ENCODE data around the gene IFNAR2. TPM values are rescaled to one million over a fixed set of nuclear protein-coding genes. Genes with fewer than 3 reads are reported as not detected.

IFNAR2 gene
- total and polyA plus RNA-seq, 2 donors (not counting 3 experiments of a cell fraction or from before 2014, with no cell fraction given) = 22.8 to 42.1 TPM

DNA sequence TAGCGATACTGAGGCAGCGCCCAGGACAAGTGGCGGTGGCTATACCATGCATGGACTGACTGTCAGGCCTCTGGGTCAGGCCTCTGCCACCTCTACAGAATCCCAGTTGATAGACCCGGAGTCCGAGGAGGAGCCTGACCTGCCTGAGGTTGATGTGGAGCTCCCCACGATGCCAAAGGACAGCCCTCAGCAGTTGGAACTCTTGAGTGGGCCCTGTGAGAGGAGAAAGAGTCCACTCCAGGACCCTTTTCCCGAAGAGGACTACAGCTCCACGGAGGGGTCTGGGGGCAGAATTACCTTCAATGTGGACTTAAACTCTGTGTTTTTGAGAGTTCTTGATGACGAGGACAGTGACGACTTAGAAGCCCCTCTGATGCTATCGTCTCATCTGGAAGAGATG is 33.2 kb downstream of the IFNAR2 start:
- FAIRE-seq (no peak), DNase-seq (ENCODE audit: low read depth, low spot score) (no peak)
- BruUV-seq (replicated peaks) = no TSS peak
- no peak for TF ChIP-seq EZH2 (IDR thresholded peaks at IDR 0.05; ENCODE audit: borderline replicate concordance, low read depth, low read length, severe bottlenecking)
- no peak for TF ChIP-seq POLR2AphosphoS5 (IDR thresholded peaks at IDR 0.05; ENCODE audit: insufficient read depth, low read depth, low read length)
- no peak for TF ChIP-seq CTCF (IDR thresholded peaks at IDR 0.05; ENCODE audit: extremely low read depth in 1 of 2, insufficient read depth in 1 of 2, low read depth in 1 of 2, low read length in 2 of 2)
- TF ChIP-seq, protein P1, sequence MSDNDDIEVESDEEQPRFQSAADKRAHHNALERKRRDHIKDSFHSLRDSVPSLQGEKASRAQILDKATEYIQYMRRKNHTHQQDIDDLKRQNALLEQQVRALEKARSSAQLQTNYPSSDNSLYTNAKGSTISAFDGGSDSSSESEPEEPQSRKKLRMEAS (IDR thresholded peaks at IDR 0.05; ENCODE audit: insufficient read depth, insufficient read length) = no peak
- TF ChIP-seq GATA2 (IDR thresholded peaks at IDR 0.05; ENCODE audit: insufficient read depth, insufficient read length, low read depth, low read length) = no peak
- no peak for TF ChIP-seq JUN (IDR thresholded peaks at IDR 0.05; ENCODE audit: borderline replicate concordance, insufficient read depth, insufficient read length, low read depth)
- TF ChIP-seq POLR2A (IDR thresholded peaks at IDR 0.05; ENCODE audit: low read depth, low read length) = no peak
- TF ChIP-seq FOS (IDR thresholded peaks at IDR 0.05; ENCODE audit: borderline replicate concordance, insufficient read depth, low read length) = no peak
- TF ChIP-seq MYC (IDR thresholded peaks at IDR 0.05; ENCODE audit: low read depth, low read length) = no peak
- Histone ChIP-seq H3K9me1 (replicated peaks; ENCODE audit: control insufficient read depth, extremely low read depth, insufficient read depth, low read length) (no peaks in the 10 kb centered on the region), H3K27me3 (ENCODE audit: control insufficient read depth in 2 of 2, insufficient read depth in 2 of 2, low read length in 2 of 2) (no peaks in the 10 kb centered on the region), H3K79me2 (ENCODE audit: control insufficient read depth, insufficient read depth, low read length) (peaks cover 2% of the 10 kb centered on the region), H4K20me1 (replicated peaks; ENCODE audit: control insufficient read depth, extremely low read depth, insufficient read depth, low read length) (no peaks in the 10 kb centered on the region), H3K4me3 (replicated peaks in 1 of 3; ENCODE audit: insufficient read depth in 1 of 3, low read depth in 1 of 3, low read length in 3 of 3) (no peak overlapping the region), H3K36me3 (ENCODE audit: control insufficient read depth in 2 of 2, extremely low read depth in 1 of 2, insufficient read depth in 2 of 2, low read length in 2 of 2) (peaks cover 2 to 11% of the 10 kb centered on the region in 2 experiments), H3K9ac (replicated peaks; ENCODE audit: extremely low read depth, insufficient read depth, low read length) (no peak overlapping the region), H2AFZ (ENCODE audit: low read depth, low read length) (no peak overlapping the region), H3K9me3 (replicated peaks; ENCODE audit: control insufficient read depth, insufficient read depth, low read length) (no peaks in the 10 kb centered on the region), H3K4me1 (ENCODE audit: control insufficient read depth, extremely low read depth, insufficient read depth, low read length) (peaks cover 10% of the 10 kb centered on the region), H3K27ac (ENCODE audit: insufficient read depth, low read depth, low read length) (no peak overlapping the region), H3K4me2 (ENCODE audit: insufficient read depth, low read length) (no peak overlapping the region)
- intact Hi-C loops (cut with micrococcal nuclease) (no loop called here), dilution Hi-C loops (cut with MboI; ENCODE audit: extremely low pct_ligation_motif_present, low sequenced_read_pairs) (no loop called here)
- CTCF ChIA-PET = no interaction called here
- POLR2A ChIA-PET = no interaction called here
